HepG2 (cell line): Measurements from ENCODE around the gene SRP9. TPM values are rescaled to one million over a fixed set of nuclear protein-coding genes. Genes with fewer than 3 reads are reported as not detected.

Experiments used
- FOXA1 ChIP-seq, 2 experiments: fragments of 450-650 bp in 1 of 2; sonication (generic) in 1 of 2; formaldehyde crosslinking in 1 of 2; IDR thresholded peaks; 2 replicates each; pipeline versions ENCODE4 v1.4.0 to v1.6.1; 2016 to 2020; ENCODE audit warnings: missing genetic modification reagents in 1 of 2
- GMEB2 ChIP-seq: IDR thresholded peaks from 2 replicates; pipeline ENCODE4 v1.6.1; 2016; ENCODE audit warnings: missing biosample characterization, missing genetic modification reagents, low read depth
- HMGXB4 ChIP-seq, 2 experiments: sonication (generic) in 1 of 2; formaldehyde crosslinking in 1 of 2; IDR thresholded peaks; 2 replicates each; pipeline versions ENCODE4 v1.4.0 to v1.6.1; 2018 to 2020; ENCODE audit warnings: missing genetic modification reagents in 2 of 2, borderline replicate concordance in 1 of 2, low read depth in 1 of 2, mild to moderate bottlenecking in 1 of 2, missing biosample characterization in 1 of 2
- HNRNPL ChIP-seq: fragments of 200-400 bp; formaldehyde crosslinking; IDR thresholded peaks from 2 replicates; pipeline ENCODE4 v1.6.1; 2017; ENCODE audit warnings: mild to moderate bottlenecking, low read depth, low read length
- MAF1 ChIP-seq: sonication (generic); formaldehyde crosslinking; IDR thresholded peaks from 2 replicates; pipeline ENCODE4 v1.5.0; 2020; ENCODE audit warnings: missing genetic modification reagents, borderline replicate concordance
- MXI1 ChIP-seq: IDR thresholded peaks from 3 replicates; pipeline ENCODE4 v1.6.1; 2012; ENCODE audit warnings: low read depth, low read length, inconsistent platforms, borderline replicate concordance
- NRL ChIP-seq: sonication (generic); formaldehyde crosslinking; IDR thresholded peaks from 2 replicates; pipeline ENCODE4 v1.5.0; 2020; ENCODE audit warnings: missing genetic modification reagents, mild to moderate bottlenecking, moderate library complexity, borderline replicate concordance
- SIN3B ChIP-seq: fragments of 150-350 bp; IDR thresholded peaks from 2 replicates; pipeline ENCODE4 v1.6.1; 2014; ENCODE audit warnings: low read length
- TAF15 ChIP-seq: fragments of 200-400 bp; formaldehyde crosslinking; IDR thresholded peaks from one replicate; pipeline ENCODE4 v1.6.1; 2018; ENCODE audit warnings: mild to moderate bottlenecking, low read depth, low read length; ENCODE audit not compliant: poor library complexity, severe bottlenecking
- TOPORS ChIP-seq: sonication (generic); formaldehyde crosslinking; IDR thresholded peaks from 2 replicates; pipeline ENCODE4 v1.8.0; 2023; ENCODE audit warnings: mild to moderate bottlenecking, missing genetic modification reagents
- ZNF263 ChIP-seq: sonication (generic); formaldehyde crosslinking; IDR thresholded peaks from 2 replicates; pipeline ENCODE4 v1.4.0; 2020; ENCODE audit warnings: missing genetic modification reagents
- ZNF503 ChIP-seq: sonication (generic); formaldehyde crosslinking; IDR thresholded peaks from 2 replicates; pipeline ENCODE4 v1.4.0; 2020; ENCODE audit warnings: missing genetic modification reagents
- ZNF552 ChIP-seq: sonication (generic); formaldehyde crosslinking; IDR thresholded peaks from 2 replicates; pipeline ENCODE4 v1.9.0; 2022; ENCODE audit warnings: missing genetic modification reagents, mild to moderate bottlenecking, borderline replicate concordance
- polyA plus RNA-seq, 8 experiments: library from polyadenylated mRNA; depleted of rRNA in 3 of 8; stranded (reverse) in 7 of 8; unstranded in 1 of 8; fragments of >200 nt; fragmentation: Illumina TruSeq in 4 of 8; extraction: Trizol in 4 of 8; gene quantifications; 2 replicates each; pipeline versions ENCODE4 v1.2.1 to v1.2.3, GENCODE V29; 2011 to 2016; ENCODE audit warnings: low read depth in 4 of 8, missing spikeins in 1 of 8, mixed read lengths in 1 of 8; ENCODE audit not compliant: insufficient read depth in 1 of 8
- total RNA-seq, 5 experiments: library from RNA; depleted of rRNA; stranded (reverse); fragments of >200 nt; fragmentation: Illumina TruSeq; extraction: Trizol; gene quantifications; 2 replicates each; pipeline ENCODE4 v1.2.3, GENCODE V29; 2016; ENCODE audit warnings: low read depth in 1 of 5
- TF ChIP-seq, protein P1 (sequence below): sonication (generic); formaldehyde crosslinking; IDR thresholded peaks from 2 replicates; pipeline ENCODE4 v1.4.0; 2020; ENCODE audit warnings: mild to moderate bottlenecking, missing genetic modification reagents
- TF ChIP-seq, protein P2 (sequence below): sonication (generic); formaldehyde crosslinking; IDR thresholded peaks from 2 replicates; pipeline ENCODE4 v1.5.0; 2020; ENCODE audit warnings: mild to moderate bottlenecking, missing genetic modification reagents, moderate library complexity

Gene SRP9
- total and polyA plus RNA-seq, 2 of the 13 experiments (the other 11 are each of a cell fraction or from before 2014, with no cell fraction given) = 251 to 307 TPM

DNA sequence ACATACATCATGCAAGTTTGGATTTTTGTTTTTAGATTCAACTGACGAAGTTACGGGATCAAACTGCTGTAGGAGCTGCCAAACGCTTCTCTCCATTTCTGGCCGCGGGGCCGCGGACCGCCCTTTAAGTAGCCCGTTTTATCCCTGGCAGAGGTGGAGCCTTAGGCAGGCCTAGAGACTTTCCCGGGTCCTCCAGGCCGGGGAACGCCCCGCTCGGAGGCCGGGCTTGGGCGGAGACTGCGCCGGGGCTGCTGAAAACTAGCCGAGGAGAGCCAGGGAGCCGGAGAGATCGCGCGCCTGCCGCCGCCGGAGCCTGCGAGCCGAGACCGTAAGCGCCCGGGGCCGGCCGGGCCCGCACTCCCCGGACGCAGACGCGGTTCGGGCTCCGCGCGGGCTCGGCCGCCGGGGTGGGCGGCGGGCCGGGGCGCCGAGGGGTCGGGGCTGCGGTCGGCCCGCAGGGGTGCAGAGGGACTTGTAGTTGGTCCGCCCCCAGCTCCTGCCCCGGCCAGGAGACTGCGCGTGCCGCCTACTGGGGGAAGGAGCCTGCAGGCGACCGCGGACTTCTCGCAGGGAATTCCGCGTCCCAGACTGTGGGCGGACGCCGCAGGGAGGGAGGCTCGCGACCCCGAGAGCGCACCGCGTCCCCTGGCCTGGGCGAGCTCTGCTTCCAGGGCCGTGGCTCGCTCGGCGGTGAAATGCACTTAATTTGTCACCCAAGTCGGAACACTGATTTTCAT is 32.4 kb downstream of the SRP9 start, which contains the start of gene EPHX1 (continued):
- TF ChIP-seq, protein P1, sequence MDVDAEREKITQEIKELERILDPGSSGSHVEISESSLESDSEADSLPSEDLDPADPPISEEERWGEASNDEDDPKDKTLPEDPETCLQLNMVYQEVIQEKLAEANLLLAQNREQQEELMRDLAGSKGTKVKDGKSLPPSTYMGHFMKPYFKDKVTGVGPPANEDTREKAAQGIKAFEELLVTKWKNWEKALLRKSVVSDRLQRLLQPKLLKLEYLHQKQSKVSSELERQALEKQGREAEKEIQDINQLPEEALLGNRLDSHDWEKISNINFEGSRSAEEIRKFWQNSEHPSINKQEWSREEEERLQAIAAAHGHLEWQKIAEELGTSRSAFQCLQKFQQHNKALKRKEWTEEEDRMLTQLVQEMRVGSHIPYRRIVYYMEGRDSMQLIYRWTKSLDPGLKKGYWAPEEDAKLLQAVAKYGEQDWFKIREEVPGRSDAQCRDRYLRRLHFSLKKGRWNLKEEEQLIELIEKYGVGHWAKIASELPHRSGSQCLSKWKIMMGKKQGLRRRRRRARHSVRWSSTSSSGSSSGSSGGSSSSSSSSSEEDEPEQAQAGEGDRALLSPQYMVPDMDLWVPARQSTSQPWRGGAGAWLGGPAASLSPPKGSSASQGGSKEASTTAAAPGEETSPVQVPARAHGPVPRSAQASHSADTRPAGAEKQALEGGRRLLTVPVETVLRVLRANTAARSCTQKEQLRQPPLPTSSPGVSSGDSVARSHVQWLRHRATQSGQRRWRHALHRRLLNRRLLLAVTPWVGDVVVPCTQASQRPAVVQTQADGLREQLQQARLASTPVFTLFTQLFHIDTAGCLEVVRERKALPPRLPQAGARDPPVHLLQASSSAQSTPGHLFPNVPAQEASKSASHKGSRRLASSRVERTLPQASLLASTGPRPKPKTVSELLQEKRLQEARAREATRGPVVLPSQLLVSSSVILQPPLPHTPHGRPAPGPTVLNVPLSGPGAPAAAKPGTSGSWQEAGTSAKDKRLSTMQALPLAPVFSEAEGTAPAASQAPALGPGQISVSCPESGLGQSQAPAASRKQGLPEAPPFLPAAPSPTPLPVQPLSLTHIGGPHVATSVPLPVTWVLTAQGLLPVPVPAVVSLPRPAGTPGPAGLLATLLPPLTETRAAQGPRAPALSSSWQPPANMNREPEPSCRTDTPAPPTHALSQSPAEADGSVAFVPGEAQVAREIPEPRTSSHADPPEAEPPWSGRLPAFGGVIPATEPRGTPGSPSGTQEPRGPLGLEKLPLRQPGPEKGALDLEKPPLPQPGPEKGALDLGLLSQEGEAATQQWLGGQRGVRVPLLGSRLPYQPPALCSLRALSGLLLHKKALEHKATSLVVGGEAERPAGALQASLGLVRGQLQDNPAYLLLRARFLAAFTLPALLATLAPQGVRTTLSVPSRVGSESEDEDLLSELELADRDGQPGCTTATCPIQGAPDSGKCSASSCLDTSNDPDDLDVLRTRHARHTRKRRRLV (CRISPR knock-in tag) = no peak
- TF ChIP-seq MXI1 = no peak
- TF ChIP-seq GMEB2 (CRISPR knock-in tag) = no peak
- TF ChIP-seq TOPORS = no peak
- TF ChIP-seq ZNF263 (CRISPR knock-in tag) = no peak; the same call in 1 of the 2 replicates
- no peak for TF ChIP-seq FOXA1 (IDR thresholded peaks at IDR 0.05)
- TF ChIP-seq FOXA1 (CRISPR knock-in tag; IDR thresholded peaks at IDR 0.05) = no peak
- peak in 1 of 2 experiments; percentile 42; a peak in 1 of 4 replicates for TF ChIP-seq HMGXB4 (CRISPR knock-in tag; IDR thresholded peaks at IDR 0.05; ENCODE audit: borderline replicate concordance in 1 of 2, low read depth in 1 of 2)
- TF ChIP-seq SIN3B = no peak
- TF ChIP-seq TAF15 = no peak
- no peak for TF ChIP-seq ZNF503
- no peak for TF ChIP-seq NRL (CRISPR knock-in tag)
- no peak for TF ChIP-seq MAF1 (CRISPR knock-in tag)
- TF ChIP-seq, protein P2, sequence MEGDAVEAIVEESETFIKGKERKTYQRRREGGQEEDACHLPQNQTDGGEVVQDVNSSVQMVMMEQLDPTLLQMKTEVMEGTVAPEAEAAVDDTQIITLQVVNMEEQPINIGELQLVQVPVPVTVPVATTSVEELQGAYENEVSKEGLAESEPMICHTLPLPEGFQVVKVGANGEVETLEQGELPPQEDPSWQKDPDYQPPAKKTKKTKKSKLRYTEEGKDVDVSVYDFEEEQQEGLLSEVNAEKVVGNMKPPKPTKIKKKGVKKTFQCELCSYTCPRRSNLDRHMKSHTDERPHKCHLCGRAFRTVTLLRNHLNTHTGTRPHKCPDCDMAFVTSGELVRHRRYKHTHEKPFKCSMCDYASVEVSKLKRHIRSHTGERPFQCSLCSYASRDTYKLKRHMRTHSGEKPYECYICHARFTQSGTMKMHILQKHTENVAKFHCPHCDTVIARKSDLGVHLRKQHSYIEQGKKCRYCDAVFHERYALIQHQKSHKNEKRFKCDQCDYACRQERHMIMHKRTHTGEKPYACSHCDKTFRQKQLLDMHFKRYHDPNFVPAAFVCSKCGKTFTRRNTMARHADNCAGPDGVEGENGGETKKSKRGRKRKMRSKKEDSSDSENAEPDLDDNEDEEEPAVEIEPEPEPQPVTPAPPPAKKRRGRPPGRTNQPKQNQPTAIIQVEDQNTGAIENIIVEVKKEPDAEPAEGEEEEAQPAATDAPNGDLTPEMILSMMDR (CRISPR knock-in tag) = peak; percentile 52
- no peak for TF ChIP-seq HNRNPL
- no peak for TF ChIP-seq ZNF552 (CRISPR knock-in tag)
